SKM-1 treated with dmso at 0.1 percent for 144 hours (cell line): ENCODE data around the gene CELF2.

Source experiments
- DNase-seq: peaks from one replicate; lab custom pipeline; 2025; ENCODE audit not compliant: unreplicated experiment; lab: John Stamatoyannopoulos, UW

CELF2 gene

GRCh38 chr10:11152801-11153200, 135.1 kb downstream of the CELF2 start:
- DNase-seq = no peak

- no peak for DNase-seq
These were observed 135.6 kb downstream of the CELF2 start for GRCh38 chr10:11153245-11153644.

GRCh38 chr10:11153766-11154165, 136.1 kb downstream of the CELF2 start:
- no peak for DNase-seq

GRCh38 chr10:11154333-11154732, 136.7 kb downstream of the CELF2 start:
- DNase-seq = no peak

- DNase-seq = no peak
These were observed 137.3 kb downstream of the CELF2 start for GRCh38 chr10:11154849-11155498.

- DNase-seq = no peak
These were observed 138.8 kb downstream of the CELF2 start for GRCh38 chr10:11156480-11156879.

GRCh38 chr10:11157292-11158076, 139.8 kb downstream of the CELF2 start:
- DNase-seq = no peak

GRCh38 chr10:11158080-11158479, 140.4 kb downstream of the CELF2 start:
- DNase-seq = no peak

GRCh38 chr10:11159543-11160215, 142.0 kb downstream of the CELF2 start:
- DNase-seq = no peak

DNA sequence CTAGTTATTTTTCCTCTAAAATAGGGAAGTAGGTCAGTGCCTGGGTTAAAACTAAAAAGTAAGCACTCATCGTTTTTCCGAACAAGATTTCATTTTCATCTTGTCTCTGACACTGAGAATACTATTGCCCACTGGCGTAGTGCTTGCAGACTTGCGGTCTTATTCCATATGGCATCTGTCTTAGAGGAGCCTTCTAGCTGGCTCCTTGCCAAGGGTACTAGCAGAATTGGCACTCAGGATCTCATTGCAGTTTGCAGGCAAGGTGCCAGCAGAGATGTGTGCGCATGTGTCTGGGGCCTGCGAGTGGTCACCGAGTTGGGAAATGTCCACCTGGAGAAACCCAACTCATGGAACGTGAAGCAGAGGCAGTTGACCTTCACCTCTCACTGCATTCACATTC, 143.4 kb downstream of the CELF2 start:
- DNase-seq = no peak

- no peak for DNase-seq
These were observed 144.2 kb downstream of the CELF2 start for GRCh38 chr10:11161910-11162309.

DNA sequence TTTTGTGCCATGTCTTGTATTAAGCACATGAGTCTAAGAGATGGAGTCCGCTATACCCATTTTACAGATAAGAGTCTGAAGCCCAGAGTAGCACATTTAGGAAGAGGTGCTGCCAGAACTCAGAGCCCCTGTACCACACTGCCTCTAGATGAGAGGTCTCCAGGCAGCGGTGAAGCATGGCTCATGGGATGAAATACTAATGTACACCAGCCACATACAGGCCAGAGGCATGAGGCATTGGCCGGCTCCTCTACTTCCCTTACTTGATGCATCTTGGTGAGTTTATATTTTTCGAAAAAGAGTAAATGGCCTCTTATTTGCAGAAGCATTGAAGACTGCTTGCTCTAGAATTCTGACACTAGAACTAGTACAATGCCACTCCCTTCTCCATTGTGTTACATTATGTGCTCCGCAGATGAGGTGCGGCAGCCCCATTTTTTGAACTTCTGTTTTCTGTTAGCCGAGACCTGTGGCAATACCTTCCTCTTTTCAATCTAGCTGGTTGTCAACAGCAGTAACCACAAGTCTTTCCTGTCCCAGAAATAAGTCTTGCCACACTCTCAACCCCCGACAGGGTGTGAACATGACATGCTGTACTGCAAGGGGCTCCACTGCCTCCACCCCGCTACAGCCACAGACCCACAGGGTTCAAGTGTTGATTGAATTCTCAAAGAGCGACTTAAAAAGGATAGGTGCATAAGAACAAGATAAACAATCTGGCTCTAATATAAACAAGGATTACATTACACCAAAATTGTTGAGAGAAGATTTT, 145.3 kb downstream of the CELF2 start:
- peak; percentile 92 for DNase-seq

DNA sequence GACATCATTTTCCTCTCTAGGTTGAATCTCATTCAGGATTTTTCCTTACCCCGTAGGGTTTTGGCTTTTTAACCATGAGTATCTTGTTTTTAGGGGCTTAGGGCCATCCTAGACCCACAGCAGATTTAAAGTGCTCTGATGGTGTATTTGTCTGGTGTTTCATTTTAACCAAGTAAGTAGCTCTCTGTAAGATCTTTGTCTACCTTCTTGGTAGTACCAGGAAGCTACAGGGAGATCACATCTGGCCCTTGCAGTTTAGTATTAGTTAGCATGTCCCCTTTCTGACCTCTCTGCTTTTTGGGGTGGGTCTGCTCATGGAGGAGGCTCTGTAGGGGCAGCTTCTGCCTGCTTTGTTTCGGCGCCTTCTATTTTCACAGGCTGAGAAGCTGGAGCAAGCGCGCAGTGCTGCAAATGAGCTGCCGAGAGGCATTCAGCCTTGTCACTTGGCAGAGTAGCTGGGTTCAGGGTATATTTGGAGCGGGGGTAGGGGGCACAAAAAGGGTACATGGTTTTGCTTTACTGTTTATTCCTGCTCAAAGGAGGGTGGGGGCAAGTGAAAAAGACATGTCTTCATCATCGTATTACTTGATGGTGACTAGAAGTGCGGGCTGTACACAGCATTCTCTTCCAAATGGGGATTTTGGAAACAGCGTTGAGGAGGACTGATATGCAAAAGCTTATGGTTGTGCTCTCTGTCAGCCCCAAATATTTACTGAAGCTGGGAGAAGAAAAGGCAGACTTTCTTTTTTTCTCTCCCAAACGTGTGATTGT, 146.3 kb downstream of the CELF2 start:
- no peak for DNase-seq

- no peak for DNase-seq
These were observed 146.8 kb downstream of the CELF2 start for GRCh38 chr10:11164551-11164802.

- DNase-seq = peak; percentile 47
These were observed 147.3 kb downstream of the CELF2 start for GRCh38 chr10:11164803-11165590.

DNA sequence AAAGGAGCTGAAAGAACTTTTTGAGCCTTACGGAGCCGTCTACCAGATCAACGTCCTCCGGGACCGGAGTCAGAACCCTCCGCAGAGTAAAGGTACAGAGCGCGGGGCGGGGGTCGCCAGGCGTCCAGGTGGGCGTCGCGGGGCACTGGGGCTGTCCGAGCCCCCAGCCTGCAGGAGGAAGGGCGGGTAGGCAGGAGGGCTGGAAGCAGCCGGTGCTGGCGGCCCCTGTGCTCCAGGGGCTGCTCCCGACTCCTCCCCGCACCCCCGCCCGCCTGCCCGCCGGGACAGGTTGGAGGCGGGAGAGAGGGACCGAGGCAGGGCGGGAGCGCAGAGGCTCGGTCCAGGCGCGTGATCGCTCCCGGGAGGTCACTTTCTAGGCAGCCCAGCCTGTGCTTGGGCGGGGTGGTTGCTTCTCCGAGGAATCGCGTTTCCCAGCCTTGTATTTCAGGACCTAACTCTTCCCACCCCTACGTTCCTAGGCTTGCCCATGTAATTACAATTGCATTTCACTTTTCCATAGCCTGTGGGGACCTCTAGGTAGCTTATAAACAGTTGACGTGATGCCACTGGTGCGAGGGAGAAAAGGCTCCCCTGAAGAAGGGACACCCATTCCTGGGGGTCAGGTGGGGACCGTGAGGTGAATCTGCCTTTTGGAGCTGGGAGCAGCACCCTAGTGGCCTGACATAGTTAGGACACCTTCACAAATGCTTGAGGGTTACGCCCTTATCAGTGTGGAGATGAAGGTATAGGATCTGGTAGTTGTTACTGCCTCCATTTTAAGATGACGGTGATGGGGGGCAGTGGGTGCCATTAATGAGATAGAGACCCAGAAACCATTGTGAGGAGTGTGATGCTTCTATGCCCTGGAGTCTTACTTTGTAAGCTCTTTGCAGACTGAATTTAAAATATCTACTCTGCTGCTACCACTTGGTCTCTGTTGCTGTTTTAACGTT, 148.2 kb downstream of the CELF2 start:
- peak; percentile 38 for DNase-seq

GRCh38 chr10:11166550-11166949, 148.9 kb downstream of the CELF2 start:
- DNase-seq = no peak

- no peak for DNase-seq
These were observed 149.7 kb downstream of the CELF2 start for GRCh38 chr10:11167233-11167966.
